HEK293T (cell line): ENCODE data around the gene EIF1.

Source experiments
- CTCF ChIA-PET: fragments of 350-600 bp; formaldehyde crosslinking; extraction: SDS; loops from one replicate; lab custom pipeline; 2021; ENCODE audit warnings: antibody characterized with exemption, inconsistent platforms; lab: Yijun Ruan, JAX
- POLR2A ChIA-PET: fragments of 350-600 bp; formaldehyde crosslinking; extraction: SDS; loops from one replicate; lab custom pipeline; 2020; ENCODE audit warnings: antibody characterized with exemption, inconsistent platforms; lab: Yijun Ruan, JAX
- DNase-seq: peaks from one replicate; pipeline ENCODE4 v3.0.0; 2012; ENCODE audit warnings: mixed read lengths; ENCODE audit errors: extremely low spot score
- ARNT ChIP-seq: fragments of 450-650 bp; IDR thresholded peaks from 2 replicates; pipeline ENCODE4 v1.6.1; 2017; ENCODE audit warnings: mild to moderate bottlenecking
- CTBP1 ChIP-seq: fragments of 450-650 bp; IDR thresholded peaks from 2 replicates; pipeline ENCODE4 v1.6.1; 2016; ENCODE audit warnings: borderline replicate concordance
- ELF4 ChIP-seq: fragments of 450-650 bp; IDR thresholded peaks from 2 replicates; pipeline ENCODE4 v1.6.1; 2017; ENCODE audit warnings: antibody characterized with exemption
- FOXA1 ChIP-seq: fragments of 450-650 bp; IDR thresholded peaks from 2 replicates; pipeline ENCODE4 v1.6.1; 2016; ENCODE audit warnings: mild to moderate bottlenecking
- FOXK2 ChIP-seq: fragments of 450-650 bp; IDR thresholded peaks from 2 replicates; pipeline ENCODE4 v1.6.1; 2016; ENCODE audit warnings: mild to moderate bottlenecking
- FOXM1 ChIP-seq: fragments of 450-650 bp; IDR thresholded peaks from 2 replicates; pipeline ENCODE4 v1.6.1; 2017; ENCODE audit warnings: mild to moderate bottlenecking, borderline replicate concordance
- HDGF ChIP-seq: fragments of 450-650 bp; IDR thresholded peaks from 2 replicates; pipeline ENCODE4 v1.6.1; 2017; ENCODE audit warnings: antibody characterized with exemption, borderline replicate concordance
- L3MBTL2 ChIP-seq: fragments of 450-650 bp; conservative IDR thresholded peaks from 2 replicates; pipeline ENCODE4 v1.6.1; 2016; ENCODE audit warnings: mild to moderate bottlenecking
- LEF1 ChIP-seq: fragments of 450-650 bp; IDR thresholded peaks from 2 replicates; pipeline ENCODE4 v1.6.1; 2017; ENCODE audit warnings: mild to moderate bottlenecking, borderline replicate concordance
- NFRKB ChIP-seq: fragments of 450-650 bp; IDR thresholded peaks from 2 replicates; pipeline ENCODE4 v1.6.1; 2016; ENCODE audit warnings: mild to moderate bottlenecking, moderate library complexity
- SP1 ChIP-seq: fragments of 450-650 bp; IDR thresholded peaks from 2 replicates; pipeline ENCODE4 v1.6.1; 2017
- SUZ12 ChIP-seq: fragments of 450-650 bp; IDR thresholded peaks from 2 replicates; pipeline ENCODE4 v1.6.1; 2016; ENCODE audit warnings: mild to moderate bottlenecking
- ZNF384 ChIP-seq: fragments of 450-650 bp; IDR thresholded peaks from 2 replicates; pipeline ENCODE4 v1.6.1; 2016

Gene EIF1

GRCh38 chr17:41739661-41740352 lies 51.1 kb downstream of the EIF1 start:
- POLR2A ChIA-PET = interaction anchor here (2.0 to 3.2 kb wide), 3 partner anchors 51 to 73 kb away, joined by 6 to 12 read pairs (median 7); partner anchors contain the start of genes EIF1 and FKBP10
- TF ChIP-seq FOXM1 (no peak), FOXK2 (no peak), ZNF384 (no peak), CTBP1 (no peak), SP1 (no peak), L3MBTL2 (no peak), ARNT (no peak), LEF1 (no peak), NFRKB (no peak), HDGF (no peak)
- DNase-seq = no peak
- CTCF ChIA-PET = interaction anchor here (1.0 to 3.1 kb wide), 2 partner anchors 47 to 61 kb away, joined by 4 to 9 read pairs; partner anchors contain the start of gene JUP

GRCh38 chr17:41740506-41740905 lies 51.8 kb downstream of the EIF1 start:
- ChIA-PET CTCF (interaction anchor here (0.9 to 3.1 kb wide), 3 partner anchors 46 to 55 kb away, joined by 3 to 9 read pairs (median 3); partner anchors contain the start of gene JUP), POLR2A (interaction anchor here (2.0 to 3.2 kb wide), 3 partner anchors 52 to 72 kb away, joined by 6 to 12 read pairs (median 7); partner anchors contain the start of genes EIF1 and FKBP10)
- DNase-seq = no peak
- TF ChIP-seq LEF1 (no peak), FOXA1 (no peak), L3MBTL2 (no peak), SUZ12 (no peak)

- no peak for DNase-seq
- POLR2A ChIA-PET = interaction anchor here (0.9 to 3.2 kb wide), 6 partner anchors 45 to 123 kb away, joined by 3 to 12 read pairs (median 6); partner anchors contain the start of genes EIF1, FKBP10, JUP and KLHL11
- CTCF ChIA-PET = interaction anchor here (1.2 to 3.1 kb wide), 2 partner anchors 45 to 60 kb away, joined by 4 to 9 read pairs; partner anchors contain the start of gene JUP
- TF ChIP-seq ELF4 = no peak
These were observed 53.0 kb downstream of the EIF1 start for GRCh38 chr17:41741709-41742108.
